ENCODE data around the gene SCAMP2.

The SCAMP2 gene

DNA sequence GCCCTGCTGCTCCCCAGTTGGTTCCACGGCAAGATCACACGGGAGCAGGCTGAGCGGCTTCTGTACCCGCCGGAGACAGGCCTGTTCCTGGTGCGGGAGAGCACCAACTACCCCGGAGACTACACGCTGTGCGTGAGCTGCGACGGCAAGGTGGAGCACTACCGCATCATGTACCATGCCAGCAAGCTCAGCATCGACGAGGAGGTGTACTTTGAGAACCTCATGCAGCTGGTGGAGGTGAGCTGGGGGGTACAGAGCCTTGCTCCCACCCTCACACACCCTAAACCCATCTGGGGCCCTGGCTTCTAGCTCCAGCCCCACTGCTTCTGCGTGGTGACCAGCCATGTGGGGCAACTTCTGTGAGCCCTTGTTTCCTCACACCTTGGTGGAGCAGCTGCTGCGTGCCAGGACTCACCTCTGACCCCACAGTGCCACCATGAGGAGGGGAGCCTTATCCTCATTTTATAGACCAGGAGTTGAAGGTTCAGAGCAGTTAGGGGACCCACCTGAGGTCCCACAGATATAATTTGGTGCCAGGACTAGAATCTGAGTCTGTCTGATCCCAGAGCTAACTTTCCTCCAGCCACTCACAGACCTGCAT is 73.8 kb downstream of the SCAMP2 start:
- no peak for DNase-seq

DNA sequence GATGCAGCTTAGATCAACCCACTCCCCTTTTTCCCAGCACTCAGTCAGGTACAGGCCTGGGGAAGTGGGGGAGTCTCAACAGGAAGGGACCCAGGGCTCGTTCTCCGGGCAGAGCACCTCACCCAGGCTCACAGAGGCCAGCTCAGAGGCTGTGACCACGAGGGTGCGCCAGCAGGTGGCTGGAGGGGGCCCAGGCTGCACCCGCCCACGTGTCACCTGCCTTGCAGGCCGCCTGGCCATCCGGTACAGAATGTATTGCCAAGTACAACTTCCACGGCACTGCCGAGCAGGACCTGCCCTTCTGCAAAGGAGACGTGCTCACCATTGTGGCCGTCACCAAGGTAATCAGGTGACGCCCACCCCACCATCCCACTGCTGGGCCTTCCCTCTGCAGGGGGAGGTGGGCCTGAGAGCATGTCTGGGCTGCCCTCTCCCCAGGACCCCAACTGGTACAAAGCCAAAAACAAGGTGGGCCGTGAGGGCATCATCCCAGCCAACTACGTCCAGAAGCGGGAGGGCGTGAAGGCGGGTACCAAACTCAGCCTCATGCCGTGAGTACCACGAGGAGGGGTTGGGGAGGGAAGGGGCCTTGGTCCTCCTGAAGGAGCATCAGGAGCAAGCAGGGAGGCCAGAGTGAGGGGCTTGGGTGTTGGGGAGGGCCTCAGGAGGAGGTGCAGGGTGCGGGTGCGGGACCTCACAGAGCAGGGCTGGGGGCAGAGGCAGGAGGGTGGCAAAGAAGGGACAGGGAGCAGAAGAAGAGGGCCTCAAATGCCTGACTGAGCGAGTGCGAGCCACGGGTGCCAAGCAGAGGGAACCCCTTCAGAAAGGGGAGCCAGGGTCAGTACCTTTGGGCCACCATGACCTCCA is 74.5 kb downstream of the SCAMP2 start:
- no peak for DNase-seq

GRCh38 chr15:74795966-74796625 is 77.1 kb downstream of the SCAMP2 start:
- no peak for DNase-seq

DNA sequence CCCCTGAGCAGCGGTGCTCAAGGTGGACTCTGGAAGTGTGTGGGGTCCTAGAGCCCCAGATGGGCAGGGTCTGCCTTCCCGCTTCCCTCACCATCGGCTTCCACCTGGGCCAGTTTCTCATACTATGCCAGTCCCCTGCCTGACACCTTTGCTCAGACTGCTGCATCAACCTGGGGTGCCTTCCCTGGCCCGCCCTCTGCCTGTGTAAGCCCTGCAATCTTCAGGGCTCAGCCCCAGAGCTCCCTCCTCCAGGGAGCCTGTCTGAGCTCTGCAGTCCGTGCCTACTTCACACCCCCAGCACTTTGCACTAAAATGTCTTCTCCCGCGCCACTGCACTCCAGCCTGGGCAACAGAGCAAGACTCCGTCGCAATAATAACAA is 78.2 kb downstream of the SCAMP2 start:
- DNase-seq: no peak

GRCh38 chr15:74794248-74794969 is 78.8 kb downstream of the SCAMP2 start:
- no peak for DNase-seq
